Hematopoietic multipotent progenitor cell treated with erythropoietin and hydrocortisone succinate and interleukin-3 and kit ligand, for 17 days (in vitro differentiated cells): ENCODE data around the gene OTOP3.

Experiments
- DNase-seq: peaks from one replicate; pipeline ENCODE4 v3.0.0-alpha.2; 2015; ENCODE audit warnings: low spot score

Gene OTOP3

DNA sequence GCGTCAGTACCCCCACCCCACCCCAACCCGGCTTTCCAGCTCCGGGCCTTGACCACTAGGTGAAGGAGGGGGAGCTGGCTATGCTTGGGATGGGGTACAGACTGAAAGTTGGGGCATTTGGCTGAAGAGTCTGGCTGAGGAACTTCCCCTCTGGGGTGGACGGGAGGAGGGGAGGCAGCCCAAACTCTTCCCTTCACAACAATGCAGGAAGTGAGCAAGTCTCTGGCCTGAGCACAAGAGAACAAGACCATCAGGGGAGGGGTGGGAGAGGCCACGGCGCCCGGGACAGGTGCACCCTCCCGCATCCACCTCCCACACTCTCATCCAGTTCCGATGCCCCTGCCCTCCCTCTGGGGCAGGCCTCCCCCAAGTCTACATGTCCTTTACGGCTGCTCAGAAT is 18.3 kb upstream of the OTOP3 start:
- DNase-seq = no peak

- DNase-seq = no peak
These were observed 16.8 kb upstream of the OTOP3 start for GRCh38 chr17:74918906-74919305.

GRCh38 chr17:74919440-74920305 is 16.0 kb upstream of the OTOP3 start:
- DNase-seq = no peak

DNA sequence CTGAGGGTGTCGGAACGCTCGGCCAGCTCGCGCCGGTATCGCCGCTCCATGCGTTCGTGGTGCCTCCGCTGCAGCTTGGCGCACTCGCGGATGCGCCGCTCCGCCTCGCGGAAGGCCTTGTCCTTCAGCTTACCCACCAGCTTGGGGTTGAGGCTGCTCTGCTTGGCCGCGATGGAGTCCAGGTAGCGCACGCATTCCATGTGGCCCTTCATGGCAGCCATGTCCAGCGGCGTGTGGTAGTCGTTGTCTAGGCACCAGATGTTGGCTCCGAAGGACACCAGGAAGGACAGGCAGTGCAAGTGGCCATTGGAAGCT is 15.4 kb upstream of the OTOP3 start:
- no peak for DNase-seq

GRCh38 chr17:74920642-74921025 is 15.1 kb upstream of the OTOP3 start:
- no peak for DNase-seq

DNA sequence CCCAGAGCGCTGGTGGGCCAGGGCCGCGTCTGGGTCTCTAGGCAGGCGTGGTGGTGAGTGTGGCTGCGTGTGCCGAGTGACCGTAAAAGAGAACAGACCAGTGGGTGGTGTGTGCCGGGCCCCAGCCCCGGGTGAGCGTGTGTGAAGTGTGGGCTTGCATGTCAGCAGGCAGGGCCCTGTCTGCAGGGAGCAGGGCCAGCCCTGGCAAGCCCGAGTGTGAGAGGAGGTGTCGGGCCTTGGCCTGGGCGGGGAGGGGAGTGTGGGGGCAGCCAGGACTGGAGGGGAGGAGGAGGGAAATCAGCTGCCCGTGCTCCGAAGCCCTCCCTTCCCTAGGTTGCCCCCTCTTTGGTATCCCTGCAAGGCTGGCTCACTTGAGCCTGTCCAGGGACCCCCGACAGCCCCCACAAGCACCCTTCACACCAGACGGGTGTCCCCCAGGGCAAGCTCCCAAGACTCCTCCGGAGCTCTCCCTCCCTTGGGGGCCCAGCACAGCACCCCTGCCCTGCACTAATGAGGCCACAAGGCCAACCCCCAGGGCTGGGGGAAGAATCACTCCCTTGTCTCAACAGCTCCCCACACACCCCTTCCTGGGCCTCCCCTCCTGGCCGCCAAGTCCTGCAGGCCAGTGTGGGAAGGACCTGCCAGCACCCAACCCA is 14.5 kb upstream of the OTOP3 start:
- no peak for DNase-seq

GRCh38 chr17:74921769-74922168 is 13.9 kb upstream of the OTOP3 start:
- no peak for DNase-seq

DNA sequence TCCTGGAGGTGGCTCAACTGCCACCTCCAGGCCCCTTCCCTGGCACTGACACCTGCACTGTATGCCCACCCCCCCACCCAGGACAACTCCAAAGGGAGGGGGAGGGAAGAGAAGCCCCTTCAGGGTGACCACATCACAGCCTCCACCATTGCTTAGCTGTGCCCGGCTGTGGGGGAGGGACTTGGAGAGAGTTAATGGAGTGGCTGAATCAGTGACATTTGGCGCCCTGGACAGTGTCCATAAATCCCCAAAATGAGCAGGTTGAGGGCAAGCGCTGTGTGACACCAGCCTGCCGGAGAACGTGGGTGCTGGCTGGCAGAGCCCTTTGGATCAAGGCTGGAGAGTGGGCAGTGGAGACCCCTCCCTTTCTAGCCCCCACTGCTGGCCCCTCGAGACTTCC is 13.5 kb upstream of the OTOP3 start:
- DNase-seq = no peak

DNA sequence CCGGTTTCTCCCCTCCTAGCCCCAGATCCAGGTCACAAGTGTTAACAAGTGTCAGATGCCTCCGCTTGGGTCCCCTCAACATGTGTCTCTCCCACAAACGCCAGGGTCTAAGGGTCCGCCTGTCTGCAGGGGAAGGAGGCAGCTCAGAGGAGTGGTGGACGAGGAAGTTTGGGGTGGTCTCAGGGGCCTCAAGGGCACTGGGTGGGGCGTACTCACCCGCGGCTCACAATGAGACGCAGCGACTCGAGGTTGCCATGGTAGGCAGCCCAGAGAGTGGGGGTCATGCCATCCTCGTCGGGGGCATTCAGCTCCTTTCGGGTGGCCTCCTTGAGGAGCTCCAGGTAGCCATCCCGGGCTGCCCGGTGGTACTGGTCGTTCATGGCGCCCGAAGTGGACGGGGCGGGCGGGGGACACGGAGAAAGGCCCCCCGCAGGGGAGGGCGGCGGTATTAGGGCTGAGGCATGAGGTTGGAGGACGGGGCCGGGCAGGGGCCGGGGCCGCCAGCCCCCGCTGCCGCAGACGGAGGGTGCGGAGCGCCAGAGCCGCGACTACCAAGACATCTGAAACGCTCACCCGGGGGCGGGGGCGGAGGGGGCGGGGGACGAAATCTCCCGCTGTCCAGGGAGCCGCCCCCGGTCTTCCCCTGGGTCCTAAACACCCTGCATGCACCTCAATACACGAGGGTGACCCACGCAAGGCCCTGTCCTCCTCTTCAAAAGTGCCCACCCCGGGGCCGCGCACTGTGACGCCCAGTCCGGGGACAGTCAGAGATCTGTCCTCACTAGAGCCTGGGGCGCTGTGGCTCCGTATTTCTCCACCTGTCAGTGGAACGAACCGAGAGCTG is 12.8 kb upstream of the OTOP3 start, which contains the start of gene USH1G:
USH1G (minus strand) TSS at position 562 of the 844 bp plus-strand sequence; CDS start at position 380, 182 bp downstream.
- no peak for DNase-seq

DNA sequence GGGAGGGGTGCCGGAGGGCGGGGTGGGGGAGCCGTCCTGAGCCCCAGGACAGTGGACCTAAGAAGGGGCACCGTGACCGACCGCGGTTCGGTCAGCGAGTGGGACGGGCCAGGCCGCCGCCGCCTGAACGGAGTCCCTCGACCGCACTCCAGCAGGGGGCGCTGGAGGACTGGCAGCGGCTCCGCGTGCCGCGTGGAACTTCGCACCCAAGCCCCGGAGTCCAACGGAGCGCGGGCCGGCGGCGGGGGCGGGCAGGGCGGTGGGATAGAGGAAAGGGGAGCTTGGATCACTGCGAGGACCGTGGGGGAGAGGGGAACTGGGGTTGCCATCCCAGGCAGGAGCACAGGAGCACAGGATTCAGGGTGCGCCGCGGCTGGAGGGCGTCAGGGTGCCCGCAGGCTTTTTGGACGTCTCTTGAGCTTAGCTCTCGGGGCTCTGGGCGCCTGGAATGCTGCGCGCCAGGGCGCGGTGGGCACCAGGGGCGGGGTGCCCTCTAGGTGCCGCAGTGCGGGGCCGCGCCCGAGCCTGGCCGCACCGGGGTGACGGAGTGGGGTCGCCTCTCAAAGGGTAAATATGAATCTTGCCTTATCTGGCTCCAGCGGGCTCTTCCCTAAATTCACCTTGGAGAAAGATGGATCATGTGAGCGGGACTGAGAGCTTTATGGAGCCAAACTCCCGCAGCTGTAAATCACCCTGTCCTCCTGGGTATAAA is 12.0 kb upstream of the OTOP3 start:
- DNase-seq = peak; percentile 56

DNA sequence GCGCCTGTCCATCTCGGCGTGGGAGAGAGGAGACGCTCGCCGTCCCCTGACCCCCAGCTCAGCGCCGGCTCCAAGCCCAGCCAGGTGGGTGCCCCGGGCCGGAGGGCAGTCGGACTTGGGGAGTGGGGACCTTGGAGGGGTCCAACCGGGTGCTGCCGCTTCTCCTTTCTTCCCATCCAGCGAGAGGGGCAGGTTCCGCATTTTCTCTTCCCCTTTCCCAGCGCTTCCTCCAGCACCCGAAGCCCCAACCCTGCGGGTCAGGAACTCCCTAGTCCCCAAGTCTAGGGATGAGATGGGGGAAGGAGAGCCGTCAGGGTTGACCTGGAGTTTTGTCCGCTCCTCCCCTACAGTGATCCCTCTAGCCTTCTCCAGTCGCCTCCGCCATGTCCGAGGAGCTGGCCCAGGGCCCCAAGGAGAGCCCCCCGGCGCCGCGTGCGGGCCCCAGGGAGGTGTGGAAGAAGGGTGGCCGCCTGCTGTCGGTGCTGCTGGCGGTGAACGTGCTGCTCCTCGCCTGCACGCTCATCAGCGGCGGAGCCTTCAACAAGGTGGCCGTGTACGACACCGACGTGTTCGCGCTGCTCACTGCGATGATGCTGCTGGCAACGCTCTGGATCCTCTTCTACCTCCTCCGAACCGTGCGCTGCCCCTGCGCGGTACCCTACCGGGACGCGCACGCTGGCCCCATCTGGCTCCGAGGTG is 11.3 kb upstream of the OTOP3 start, which contains the start of gene OTOP2:
OTOP2 (plus strand) TSS at position 24 of the 699 bp plus-strand sequence; CDS start at position 384, 360 bp downstream.
- no peak for DNase-seq

DNA sequence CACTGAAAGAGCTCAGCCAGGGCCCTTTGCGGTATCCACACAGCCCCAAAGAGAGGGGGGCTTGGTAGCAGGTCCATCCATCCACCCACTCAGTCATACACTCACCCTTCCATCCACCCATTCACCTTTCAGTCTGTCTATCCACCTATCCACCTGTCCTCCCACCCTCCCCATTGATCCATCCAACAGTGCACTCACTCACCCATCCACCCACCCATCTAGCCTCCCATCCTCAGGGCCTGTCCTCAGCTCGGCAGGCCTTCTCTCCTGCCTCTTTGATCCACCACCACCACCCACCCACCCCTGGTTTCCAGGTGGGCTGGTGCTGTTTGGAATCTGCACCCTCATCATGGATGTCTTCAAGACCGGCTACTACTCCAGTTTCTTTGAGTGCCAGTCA is 10.5 kb upstream of the OTOP3 start:
- no peak for DNase-seq

GRCh38 chr17:74928786-74929185 is 6.9 kb upstream of the OTOP3 start:
- DNase-seq = no peak

DNA sequence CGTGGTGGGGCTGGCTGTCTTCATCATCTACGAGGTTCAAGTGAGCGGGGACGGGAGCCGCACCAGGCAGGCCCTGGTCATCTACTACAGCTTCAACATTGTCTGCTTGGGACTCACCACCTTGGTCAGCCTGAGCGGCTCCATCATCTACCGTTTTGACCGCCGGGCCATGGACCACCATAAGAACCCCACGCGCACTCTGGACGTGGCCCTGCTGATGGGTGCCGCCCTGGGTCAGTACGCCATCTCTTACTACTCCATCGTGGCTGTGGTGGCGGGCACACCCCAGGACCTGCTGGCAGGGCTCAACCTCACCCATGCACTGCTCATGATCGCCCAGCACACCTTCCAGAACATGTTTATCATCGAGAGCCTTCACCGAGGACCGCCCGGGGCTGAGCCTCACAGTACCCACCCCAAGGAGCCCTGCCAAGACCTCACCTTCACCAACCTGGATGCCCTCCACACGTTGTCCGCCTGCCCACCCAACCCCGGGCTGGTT is 5.1 kb upstream of the OTOP3 start:
- DNase-seq = no peak

- no peak for DNase-seq
These were observed 650 bp upstream of the OTOP3 start for GRCh38 chr17:74935048-74935447.

DNA sequence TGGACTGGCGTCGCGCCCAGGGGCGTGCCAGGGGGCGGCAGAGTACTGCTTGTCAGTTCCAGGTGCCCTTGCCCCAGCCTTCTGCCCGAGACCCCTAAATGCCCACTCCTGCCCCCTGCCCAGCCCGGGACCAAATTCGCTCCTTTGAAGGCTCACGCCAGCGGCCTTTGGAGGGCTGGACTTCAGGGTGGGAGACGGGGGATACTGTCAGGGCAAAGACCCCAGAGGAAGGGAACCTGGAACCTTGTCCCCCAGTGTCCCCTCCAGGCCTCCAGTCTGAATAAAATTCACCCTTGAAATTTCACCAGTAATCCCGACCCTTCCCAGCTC is 737 bp downstream of the OTOP3 start:
- no peak for DNase-seq

DNA sequence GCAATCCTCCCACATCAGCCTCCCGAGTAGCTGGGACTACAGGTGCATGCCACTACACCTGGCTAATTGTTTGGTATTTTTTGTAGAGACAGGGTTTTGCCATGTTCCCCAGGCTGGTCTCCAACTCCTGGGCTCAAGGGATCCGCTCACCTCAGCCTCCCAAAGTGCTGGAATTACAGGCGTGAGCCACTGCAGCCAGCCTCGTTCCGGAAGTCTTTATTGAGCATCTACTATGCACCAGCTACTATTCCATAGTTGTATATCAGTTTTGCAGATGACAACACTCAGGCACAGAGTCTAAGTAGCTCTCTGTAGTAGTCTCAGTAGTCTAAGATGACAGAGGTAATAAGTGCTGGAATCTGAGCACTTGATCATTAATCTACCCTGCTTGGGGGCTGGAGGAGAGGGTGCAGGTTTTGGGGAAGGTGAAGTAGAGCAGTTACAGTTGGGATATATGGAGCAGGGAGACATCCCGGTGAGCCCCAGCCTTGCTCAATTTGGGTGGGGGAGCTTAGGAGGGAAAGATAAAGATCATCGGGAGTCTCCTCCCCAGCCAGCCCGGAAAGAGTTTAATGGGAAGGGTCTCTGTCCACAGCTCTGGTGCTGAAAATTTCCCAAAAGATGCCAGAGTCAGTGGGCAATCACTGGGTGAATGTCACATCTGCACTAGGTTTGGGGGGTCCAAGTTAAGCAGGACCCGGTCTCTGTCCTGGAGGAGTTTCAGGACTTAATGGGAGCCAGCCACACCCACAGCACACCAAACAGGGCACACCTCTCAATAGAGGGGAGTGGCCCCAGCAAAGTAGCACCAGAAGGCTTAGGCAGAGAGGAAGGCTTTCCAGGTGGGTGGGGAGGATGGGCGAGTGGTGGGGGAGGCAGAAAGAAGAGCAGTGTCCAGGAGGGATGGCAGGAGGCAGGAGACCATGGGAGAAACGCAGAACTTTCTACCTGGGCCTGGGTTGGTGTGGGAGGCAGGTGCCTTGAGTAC is 1.7 kb downstream of the OTOP3 start:
- DNase-seq = no peak

DNA sequence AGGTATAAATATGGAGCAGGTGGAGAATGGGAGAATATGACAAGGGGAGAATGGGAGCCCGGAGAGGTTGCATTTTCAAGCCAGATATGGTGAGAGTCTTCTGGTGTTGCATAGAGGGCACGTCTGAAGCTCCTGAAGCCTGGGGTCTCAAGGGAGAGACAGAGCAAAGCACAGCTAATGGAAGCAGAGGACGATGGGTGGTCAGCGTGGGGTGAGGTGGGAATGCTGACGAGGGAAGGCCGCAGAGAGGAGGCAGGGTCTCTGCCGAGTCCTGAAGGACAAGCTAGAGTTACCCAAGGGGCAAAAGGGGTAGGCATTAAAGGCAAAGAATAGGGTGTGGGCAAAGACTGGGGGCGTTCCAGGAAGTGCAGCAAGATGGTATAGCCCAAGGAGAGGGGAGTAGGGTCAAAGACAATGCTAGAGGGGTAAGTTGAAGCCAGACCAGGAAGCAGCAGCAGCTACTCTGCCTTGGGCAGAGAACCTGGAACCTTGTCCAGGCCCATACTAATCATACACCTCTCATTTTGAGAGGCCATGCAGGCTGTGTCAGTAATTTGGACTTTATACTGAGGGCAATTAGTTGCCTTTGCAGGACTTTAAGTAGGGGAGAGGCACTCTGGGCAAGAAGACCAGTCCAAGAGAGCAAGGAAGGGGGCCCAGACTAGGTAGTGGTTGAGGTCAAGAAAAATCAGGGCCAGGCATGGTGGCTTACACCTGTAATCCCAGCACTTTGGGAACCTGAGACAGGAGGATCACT is 2.7 kb downstream of the OTOP3 start:
- no peak for DNase-seq

GRCh38 chr17:74939534-74939933 is 3.8 kb downstream of the OTOP3 start:
- DNase-seq = no peak
